ENCODE measurements around the gene RBM19.

RBM19 gene

DNA sequence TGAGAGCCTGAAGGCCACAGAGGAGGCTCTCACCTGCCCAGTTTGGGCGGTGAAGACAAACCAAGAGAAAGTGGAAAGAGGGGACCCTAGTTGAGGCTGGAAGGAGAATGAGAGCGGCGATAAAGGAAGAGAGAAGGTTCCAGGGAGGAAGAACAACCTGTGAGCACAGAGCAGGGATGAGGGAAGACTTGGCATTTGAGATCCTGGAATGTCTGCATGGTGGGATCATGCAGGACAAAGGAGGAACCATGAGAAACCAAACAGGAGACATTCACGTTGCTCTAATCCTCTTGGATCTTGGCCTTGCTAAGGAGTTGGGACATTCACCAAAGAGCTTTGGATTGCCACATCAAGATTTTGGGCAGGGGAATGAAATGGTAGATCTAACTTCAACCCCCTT, 22.9 kb upstream of the RBM19 start:
- DNase-seq: no peak

DNA sequence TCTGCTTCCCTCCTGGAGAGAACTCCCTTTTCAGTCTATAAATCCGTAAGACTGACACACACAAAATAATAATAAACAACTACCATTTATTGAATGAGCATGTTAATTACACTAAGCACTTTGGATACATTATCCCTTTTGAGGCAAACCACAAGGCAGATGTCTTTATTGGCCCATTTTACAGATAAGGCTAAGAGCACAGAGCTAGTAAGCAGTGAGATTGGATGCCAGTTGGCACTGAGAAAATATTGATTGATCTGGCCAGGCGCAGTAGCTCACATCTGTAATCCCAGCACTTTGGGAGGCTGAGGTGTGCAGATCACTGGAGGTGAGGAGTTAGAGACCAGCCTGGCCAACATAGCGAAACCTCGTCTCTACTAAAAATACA, 21.9 kb upstream of the RBM19 start:
- DNase-seq: no peak

DNA sequence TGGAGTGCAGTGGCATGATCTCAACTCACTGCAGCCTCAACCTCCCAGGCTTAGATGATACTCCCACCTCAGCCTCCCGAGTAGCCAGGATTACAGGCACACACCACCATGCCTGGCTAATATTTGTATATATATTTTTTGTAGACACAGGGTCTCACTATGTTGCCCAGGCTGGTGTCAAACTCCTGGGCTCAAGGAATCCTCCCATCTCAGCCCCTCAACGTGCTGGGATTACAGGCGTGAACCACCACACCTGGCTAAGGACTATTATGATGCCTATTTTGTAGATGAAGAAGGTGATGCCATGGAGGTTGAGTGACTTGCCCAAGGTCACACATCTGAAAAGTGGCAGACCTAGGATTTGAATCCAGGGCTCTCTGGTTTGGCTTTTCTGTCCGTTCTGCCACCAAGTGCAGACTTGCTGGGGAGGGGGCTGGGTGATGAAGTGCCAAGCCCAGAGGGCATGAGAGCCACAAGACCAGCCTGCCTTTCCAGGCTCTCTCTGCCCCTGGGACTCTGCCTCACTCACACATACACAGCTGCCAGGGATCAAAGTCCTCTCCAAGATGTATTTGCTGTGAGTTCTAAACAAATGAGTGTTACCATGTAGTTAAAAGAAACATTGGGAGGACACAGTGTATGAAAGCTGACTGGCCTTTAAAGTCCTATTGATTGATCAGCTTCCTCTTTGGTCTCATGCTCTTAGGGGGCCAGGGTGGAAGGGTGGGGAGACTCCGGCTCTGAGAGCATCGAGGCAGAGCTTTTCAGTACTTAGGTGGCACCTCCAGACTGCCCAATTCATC, 21.3 kb upstream of the RBM19 start:
- DNase-seq: no peak

DNA sequence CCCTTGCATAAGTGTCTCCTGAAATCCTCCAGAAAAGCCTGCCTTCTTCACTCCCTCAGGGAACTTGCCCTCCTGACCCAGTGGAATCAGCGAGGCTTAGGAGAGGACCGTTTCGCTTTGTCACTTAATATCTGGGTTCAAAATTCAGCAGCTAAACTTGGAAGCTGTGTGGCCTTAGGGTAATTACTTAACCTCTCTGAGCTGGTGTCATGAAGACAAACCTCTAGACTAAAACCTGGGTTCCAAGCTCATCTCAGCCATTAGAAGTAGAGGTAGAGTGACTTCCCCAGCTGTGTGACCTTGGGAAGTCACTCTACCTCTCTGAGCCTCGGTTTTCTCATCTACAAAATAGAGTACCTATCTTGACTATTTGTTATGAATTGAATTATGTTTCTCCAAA, 18.3 kb upstream of the RBM19 start:
- no peak for DNase-seq

DNA sequence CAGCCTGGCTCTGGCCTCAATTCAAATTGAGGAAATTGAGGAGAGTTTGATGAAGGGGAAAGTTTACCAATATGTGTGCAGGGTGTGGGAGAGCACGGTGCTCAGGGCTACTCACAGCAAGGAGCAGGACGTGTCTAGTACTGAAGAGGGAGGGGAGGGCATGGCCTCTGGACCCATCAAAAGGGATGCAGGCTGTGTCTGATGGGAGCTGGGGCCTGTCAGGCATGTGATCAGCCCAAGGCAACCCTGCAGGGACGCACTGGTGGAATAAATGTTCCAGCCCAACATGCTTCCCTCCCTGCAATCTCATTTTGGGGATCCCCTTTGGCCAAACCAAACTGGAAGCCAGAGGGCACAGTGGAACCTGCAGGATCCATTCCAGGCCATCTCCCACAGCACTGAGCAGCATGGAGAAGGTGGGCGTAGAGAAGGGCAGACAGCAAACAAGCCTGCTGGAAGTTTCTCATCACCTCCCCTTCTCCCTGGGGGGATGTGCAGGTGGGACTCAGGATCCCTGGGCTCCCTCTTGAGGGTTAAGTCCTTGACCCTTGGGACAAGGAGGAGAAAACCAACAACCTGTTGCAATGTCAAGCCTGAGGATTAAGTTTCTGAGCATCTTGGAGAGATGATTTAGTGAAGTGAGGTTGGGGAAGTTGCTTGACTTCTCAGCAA, 17.8 kb upstream of the RBM19 start:
- DNase-seq: no peak

DNA sequence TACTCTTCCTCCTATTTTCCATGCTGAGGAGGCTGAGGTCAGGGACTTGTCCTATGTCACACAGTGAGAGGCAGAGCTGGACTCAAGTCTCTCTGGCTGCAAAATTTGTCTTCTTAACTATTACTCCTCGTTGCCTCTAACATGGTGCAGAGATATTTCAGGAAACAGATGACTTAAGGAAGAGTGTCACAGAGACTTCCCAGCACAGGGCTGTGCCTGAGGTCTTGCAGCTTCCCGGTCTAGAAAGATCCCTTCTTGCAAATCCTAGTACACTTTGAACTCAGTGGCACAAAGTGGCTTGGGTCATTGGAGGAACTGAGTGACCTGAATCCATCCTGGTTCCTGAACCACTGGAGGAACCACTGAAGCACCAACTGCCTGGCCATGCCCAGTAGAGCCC, 17.1 kb upstream of the RBM19 start:
- DNase-seq: no peak

DNA sequence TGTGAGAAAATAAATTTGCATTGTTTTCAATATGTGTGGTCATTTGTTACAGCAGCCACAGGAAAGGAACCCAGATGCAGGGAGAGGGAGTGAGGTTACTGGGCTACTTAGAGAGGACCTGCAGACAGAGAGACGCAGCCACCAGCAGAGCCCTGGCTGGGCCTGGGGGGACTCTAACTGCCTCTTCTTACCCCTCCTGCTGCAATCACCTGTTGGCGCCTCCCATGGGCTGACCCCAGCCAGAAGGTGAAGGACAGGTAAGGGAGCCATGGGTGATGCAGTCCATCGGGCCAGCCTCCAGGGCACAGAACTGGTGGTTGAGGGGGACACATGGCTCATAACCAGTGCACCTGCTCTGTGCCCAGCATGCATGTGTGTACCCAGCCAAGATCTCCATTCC, 15.8 kb upstream of the RBM19 start:
- no peak for DNase-seq

DNA sequence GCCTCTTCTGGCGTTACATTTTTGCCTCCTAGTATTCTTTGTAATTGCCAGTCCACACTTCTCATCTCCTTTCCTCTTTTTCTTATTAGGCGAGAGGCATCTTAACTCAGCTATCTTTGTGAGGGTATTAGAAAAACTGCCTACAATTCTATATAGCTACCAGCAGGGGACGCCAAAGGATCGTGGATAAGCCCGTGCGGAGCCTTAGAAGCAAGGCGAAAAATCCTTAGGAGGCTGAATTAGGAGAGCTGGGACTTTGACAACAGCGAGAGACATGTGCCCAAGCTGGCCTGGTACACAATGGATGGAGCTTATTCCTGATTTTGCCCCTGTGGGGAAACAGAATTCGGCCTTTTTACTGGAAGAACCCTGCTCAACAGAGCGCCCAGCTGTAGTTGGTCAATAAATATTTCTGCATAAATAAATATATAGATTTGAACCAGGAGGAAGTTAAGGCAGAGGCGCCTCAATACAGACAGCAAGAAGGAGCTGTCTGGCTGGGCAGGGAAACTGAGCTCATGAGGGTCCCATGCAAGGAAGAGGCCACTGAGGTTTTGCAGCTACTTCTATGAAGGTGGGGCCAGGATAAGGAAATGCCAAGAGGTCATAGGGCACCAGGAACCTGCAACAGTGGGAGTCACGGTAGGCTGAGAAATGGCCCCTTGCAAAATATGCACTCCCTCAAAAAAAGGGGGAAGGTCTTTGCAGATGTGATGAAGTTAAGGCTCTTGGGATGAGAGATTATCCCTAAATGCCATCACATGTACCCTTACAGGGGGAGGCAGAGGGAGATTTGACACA, 14.6 kb upstream of the RBM19 start:
- peak; percentile 33 for DNase-seq

DNA sequence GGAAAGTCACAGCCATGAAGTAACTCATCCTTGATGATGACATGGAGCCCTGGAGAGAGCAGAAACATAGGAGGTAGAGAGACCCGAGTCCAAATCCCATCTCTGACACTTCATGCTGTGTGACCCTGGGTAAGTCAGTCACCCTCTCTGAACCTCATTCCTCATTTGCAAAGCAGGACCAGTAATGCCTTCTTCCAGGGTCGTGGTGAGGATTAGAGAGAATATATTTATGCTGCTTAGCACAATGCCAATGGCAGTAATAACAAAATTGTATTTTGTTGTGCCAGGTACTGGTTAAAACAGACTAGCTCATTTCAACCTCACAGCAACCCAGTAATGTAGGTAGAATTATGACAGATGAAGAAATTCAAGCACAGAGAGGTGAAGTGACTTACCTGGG, 13.9 kb upstream of the RBM19 start:
- no peak for DNase-seq

DNA sequence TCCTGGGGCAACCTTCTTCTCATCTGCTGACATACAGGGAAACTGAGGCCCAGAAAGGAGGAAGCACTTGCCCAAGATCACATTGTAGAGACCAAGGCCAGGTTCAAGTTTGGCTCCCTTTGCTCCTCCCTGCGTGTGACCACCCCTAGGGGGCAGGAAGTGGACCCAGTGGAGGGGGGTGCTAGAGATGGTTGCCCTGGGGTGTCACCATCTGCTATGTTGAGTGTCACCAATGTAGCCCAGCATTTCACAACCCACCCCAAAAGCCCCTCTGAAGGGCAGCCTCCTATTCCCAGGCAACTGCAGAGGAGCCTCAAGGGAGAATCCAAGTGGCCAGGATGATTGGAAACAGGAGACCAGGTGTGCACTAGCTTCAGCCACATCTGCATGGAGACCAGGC, 12.0 kb upstream of the RBM19 start:
- DNase-seq: no peak

DNA sequence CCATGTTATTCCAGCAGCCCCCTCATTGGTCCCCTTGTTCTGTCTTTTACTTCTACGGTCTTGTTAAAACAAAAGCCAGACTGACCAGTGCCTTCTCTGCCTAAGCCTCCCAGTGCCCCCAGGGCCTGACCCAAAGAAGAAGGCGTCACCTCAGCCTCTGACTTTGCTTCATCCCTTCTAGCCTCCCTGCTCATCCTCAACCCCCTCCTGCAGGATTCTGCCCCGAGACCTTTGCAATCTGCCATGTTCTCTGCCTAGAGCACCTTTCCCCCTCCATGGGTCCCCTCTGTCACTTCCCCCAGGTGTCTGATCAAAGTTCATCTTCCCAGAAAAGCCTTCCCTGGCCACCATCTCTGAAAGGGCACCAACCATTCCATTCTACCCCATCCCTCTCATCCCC, 7.9 kb upstream of the RBM19 start:
- DNase-seq: no peak

DNA sequence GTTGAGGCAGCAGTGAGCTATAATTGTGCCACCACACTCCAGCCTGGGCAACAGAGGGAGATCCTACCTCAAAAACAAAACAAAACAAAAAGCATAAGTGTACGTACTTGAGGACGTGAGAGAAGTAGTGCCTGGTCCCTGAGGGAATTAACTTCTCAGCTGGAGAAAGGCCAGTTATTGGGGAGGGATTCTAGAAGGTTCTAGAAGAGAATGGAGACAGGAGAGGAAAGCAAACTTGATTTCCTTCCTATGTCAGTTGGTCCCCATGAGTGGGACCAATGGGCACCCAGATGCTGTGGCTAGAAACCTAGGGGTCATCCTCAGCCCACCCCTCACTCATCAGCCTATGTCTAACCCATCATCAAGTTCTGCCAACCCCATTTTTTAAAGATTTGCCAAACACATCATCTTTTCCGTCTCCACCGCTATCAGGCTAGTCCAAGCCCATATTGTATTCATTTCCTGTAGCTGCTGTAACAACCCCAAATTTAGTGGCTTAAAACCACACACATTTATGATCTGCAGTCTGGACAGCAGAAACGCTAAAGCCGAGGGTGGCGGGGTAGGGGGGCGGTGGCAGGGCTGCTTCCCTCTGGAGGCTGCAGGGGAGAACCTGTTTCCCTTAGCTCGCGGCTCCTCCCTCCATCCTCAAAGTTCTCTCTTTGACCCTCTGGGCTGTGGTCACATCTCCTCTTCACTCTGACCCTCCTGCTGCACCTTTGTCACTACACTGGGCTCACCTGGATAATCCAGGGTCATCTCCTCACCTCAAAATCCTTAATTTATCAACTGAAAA, 7.2 kb upstream of the RBM19 start:
- DNase-seq: no peak

DNA sequence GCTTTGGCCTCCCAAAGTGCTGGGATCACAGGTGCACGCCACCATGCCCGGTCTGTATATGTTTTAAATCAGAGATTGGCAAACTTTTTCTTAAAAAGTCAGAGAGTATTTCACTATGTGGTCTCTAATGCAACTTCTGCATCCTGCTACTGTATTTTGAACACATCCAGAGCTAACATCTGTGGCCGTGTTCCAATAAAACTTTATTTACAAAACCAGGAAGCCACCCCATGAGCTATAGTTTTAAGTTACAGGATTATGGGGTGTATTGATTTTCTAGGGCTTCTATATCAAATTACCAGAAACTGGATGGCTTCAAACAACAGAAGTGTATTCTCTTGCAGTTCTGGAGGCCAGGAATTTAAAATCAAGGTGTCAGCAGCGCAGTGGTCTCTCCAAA, 5.3 kb upstream of the RBM19 start:
- DNase-seq: no peak

DNA sequence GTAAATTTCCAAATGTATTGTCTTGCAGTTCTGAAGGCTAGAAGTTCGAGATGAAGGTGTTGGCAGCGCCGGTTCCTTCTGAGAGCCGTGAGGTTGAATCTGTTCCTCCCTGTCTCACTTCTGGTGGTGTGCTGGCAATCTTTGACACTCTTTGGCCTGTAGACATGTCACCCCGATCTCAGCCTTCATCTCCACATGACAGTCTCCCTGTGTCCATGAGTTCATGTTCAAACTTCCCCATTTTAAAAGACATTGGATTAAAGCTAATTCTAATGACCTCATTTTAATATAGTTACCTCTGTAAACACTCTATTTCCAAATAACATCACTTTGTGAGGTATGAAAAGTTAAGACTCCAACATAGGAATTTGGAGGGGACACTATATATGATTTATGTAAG, 4.1 kb upstream of the RBM19 start:
- DNase-seq: no peak

DNA sequence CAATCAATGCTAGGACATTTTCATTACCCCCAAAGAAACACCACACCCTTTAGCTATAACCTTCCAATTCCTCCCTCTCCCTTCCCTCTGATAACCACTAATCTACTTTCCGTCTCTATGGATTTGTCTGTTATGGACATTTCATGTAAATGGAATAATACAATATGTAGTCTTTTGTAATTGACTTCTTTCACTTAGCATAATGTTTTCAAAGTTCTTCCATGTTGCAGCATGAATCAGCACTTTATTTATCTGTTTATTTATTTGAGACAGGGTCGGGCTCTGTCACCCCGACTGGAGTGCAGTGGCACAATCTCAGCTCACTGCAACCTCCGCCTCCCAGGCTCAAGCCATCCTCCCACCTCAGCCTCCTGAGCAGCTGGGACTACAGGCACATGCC, 1.2 kb upstream of the RBM19 start:
- no peak for DNase-seq

DNA sequence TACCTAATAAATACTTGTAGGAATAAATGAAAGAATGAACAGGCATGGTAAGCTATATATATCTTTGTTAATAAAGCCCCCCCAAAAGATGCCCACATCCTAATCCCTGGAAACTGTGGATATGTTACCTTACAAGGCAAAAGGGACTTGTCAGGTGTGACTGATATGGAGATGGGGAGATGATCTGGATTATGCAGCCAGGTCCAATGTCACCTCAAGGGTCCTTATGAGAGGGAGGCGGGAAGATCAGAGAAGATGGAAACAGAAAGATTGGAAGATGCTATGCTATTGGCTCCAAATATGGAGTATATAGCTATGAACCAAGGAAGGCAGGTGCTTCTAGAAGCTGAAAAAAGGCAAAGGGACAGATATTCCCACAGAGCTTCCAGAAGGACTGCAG, 3.4 kb downstream of the RBM19 start:
- DNase-seq: no peak

DNA sequence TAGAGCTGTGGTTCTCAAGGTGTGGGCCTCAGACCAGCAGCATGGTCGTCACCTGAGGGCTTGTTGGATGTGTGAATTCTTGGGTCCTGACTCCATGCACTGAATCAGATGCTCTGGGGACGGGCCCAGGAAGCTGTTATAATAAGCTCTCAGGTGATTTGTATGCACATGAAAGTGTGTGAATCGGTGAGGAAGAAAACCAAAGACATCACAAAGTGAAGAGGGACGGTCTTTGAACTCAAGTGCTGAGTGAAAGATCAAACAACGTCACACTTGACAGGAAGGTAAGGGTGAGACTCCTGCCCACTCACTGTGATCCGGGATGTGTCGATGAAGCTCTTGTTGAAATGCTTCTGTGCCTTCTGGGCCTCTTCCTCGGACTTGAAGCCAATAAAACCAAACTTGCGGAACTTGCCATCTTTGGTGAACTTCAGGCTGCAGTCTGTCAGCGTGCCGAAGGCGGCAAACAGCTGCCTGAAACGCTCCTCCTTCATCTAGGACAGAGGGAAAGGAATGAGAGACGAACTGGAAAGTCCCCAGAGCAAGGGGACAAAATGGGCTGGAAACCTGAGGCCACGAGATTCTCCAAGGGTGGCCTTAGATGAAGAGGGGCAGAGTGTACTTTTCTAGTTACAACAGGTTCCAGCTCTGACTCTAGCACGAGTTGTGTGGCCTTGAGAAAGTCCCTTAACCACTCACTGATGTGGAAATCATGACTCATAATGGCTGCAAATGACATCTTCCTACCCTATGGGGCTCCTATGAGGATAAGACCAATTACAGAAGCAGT, 4.0 kb downstream of the RBM19 start:
- no peak for DNase-seq

DNA sequence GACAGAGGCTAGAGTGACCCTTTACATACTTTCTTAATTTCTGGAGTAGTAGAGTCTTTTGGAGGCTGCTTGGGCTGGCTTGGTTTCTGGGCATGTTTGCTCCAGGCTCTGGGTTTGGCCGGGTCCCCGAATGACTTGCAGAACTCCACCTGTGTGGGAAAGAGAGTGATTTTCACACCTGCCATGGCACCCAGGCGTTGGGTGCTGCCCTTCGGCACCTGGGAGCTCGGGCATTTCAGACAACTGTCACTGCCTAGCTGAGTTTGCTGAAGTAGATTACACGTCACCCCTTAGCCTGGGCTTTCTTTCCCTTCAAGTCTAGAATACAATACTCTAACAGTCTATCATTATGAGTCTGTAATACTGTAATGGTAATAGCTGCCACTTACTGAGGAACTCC, 6.1 kb downstream of the RBM19 start:
- DNase-seq: no peak

DNA sequence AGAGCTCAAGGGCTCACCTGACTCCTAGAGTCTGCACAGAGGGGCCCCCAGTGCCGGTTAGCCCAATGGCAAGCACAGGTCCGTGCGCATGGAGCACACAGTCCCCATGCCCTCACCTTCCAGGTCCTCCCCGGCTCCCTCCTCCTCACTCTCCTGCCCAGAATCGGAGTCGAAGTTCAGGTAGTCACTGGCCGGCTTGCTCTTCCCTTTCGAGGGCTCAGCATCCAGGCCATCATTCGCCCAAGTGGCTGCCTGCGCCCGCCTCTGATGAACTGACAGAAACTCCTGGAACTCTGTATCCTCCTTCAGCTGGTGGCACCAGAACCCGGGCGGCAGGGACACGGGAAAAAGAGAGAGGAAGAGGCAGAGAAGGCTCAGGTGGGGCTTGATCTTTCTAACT, 7.0 kb downstream of the RBM19 start:
- no peak for DNase-seq

DNA sequence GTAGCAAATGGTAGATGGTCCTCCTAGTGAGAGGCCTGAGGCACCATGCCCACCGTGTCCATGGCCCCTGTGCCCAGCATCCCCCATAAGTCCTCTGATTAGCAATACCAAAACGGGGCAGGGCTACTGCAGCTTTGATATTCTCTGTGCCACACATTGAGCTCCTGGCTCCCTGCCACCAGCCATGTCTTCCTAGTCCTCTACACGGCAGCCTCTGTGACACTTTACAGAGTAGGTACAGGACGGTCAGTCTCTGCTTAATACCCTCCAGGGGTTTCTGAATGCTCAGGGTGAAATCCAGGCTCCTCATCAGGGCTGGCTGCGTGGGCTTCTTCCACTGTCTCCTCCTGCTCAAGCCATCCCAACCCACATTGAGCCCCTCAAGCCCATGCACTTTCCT, 8.0 kb downstream of the RBM19 start:
- DNase-seq: no peak

DNA sequence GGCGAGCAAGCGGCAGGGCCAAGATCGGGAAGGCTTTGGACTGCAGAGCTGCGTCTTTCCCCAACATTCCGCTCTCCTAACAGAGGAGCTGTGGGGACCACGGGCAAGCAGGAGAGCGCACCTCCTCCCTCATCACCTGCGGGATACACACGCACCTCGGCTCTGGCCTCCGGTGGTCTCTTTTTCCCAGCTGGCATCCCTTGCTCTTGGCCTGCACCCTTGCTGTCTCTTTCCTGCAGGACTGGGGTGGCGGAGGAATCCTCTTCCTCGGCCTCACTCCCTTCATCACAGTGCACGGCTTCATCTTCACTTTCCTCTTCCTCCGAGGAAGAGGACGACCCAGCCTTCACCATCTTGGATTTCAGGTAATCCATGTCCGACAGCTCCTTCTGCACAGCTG, 8.5 kb downstream of the RBM19 start:
- no peak for DNase-seq
